HEK293 (cell line): ENCODE results near the gene PRKACG.
A peak's percentile ranks its signal among the peaks of the same experiment; 100 is the strongest.

Experiments used
- CTCF ChIA-PET: fragments of 350-600 bp; formaldehyde crosslinking; extraction: SDS; loops from one replicate; lab custom pipeline; 2021; ENCODE audit warnings: antibody characterized with exemption; lab: Yijun Ruan, JAX
- POLR2A ChIA-PET: fragments of 300-600 bp; formaldehyde crosslinking; extraction: SDS; loops from one replicate; lab custom pipeline; 2020; ENCODE audit warnings: antibody characterized with exemption, inconsistent platforms; lab: Yijun Ruan, JAX
- H3K27ac ChIP-seq: fragments of 200-500 bp; sonication (Bioruptor generic); 2 replicates; pipeline ENCODE4 v1.5.1; 2014; ENCODE audit warnings: low read depth, low read length, control low read depth, inconsistent platforms; ENCODE audit errors: extremely low read depth
- H3K36me3 ChIP-seq, 2 experiments: fragments of 200-500 bp in 1 of 2; sonication (Bioruptor generic) in 1 of 2; 1 replicate in 1 of 2; 2 replicates in 1 of 2; pipeline ENCODE4 v1.5.1; 2014 to 2017; ENCODE audit warnings: inconsistent platforms in 2 of 2, low read length in 2 of 2; ENCODE audit not compliant: control insufficient read depth in 2 of 2, insufficient read depth in 1 of 2
- H3K4me1 ChIP-seq: fragments of 200-500 bp; sonication (Bioruptor generic); 2 replicates; pipeline ENCODE4 v1.5.1; 2014; ENCODE audit warnings: mild to moderate bottlenecking, low read length, inconsistent platforms; ENCODE audit not compliant: control insufficient read depth, insufficient read depth
- H3K4me3 ChIP-seq: 2 replicates; pipeline ENCODE4 v1.5.1; 2011; ENCODE audit warnings: low read depth, mild to moderate bottlenecking, control low read depth, low read length, moderate library complexity
- H3K9me3 ChIP-seq: fragments of 200-500 bp; sonication (Bioruptor generic); 2 replicates; pipeline ENCODE4 v1.5.1; 2014; ENCODE audit warnings: low read depth, low read length, inconsistent platforms; ENCODE audit not compliant: control insufficient read depth, insufficient read depth
- ATF2 ChIP-seq: fragments of 450-650 bp; formaldehyde crosslinking; IDR thresholded peaks from 2 replicates; pipeline ENCODE4 v1.5.1; 2016; ENCODE audit warnings: missing biosample characterization, missing genetic modification characterization, low read depth
- GLI2 ChIP-seq: fragments of 450-650 bp; formaldehyde crosslinking; IDR thresholded peaks from 2 replicates; pipeline ENCODE4; 2017; ENCODE audit warnings: missing biosample characterization, missing genetic modification characterization, low read depth, borderline replicate concordance
- GLI4 ChIP-seq: fragments of 450-650 bp; formaldehyde crosslinking; IDR thresholded peaks from 2 replicates; pipeline ENCODE4 v1.5.1; 2016; ENCODE audit warnings: missing biosample characterization, missing genetic modification characterization
- KLF1 ChIP-seq: fragments of 450-650 bp; formaldehyde crosslinking; IDR thresholded peaks from 2 replicates; pipeline ENCODE4 v1.5.1; 2016; ENCODE audit warnings: missing biosample characterization, missing genetic modification characterization
- KLF7 ChIP-seq: fragments of 450-650 bp; formaldehyde crosslinking; IDR thresholded peaks from 2 replicates; pipeline ENCODE4 v1.5.1; 2016; ENCODE audit warnings: missing biosample characterization, missing genetic modification characterization, borderline replicate concordance
- MYNN ChIP-seq: fragments of 450-650 bp; formaldehyde crosslinking; IDR thresholded peaks from 2 replicates; pipeline ENCODE4 v1.5.1; 2016; ENCODE audit warnings: missing biosample characterization, missing genetic modification characterization, borderline replicate concordance
- PRDM10 ChIP-seq: fragments of 450-650 bp; formaldehyde crosslinking; IDR thresholded peaks from 2 replicates; pipeline ENCODE4 v1.5.1; 2016; ENCODE audit warnings: missing biosample characterization, missing genetic modification characterization
- SCRT2 ChIP-seq: fragments of 450-650 bp; formaldehyde crosslinking; IDR thresholded peaks from 2 replicates; pipeline ENCODE4 v1.5.1; 2016; ENCODE audit warnings: missing biosample characterization, missing genetic modification characterization
- ZBTB20 ChIP-seq: fragments of 450-650 bp; formaldehyde crosslinking; IDR thresholded peaks from 2 replicates; pipeline ENCODE4 v1.5.1; 2016; ENCODE audit warnings: missing biosample characterization, missing genetic modification characterization
- ZNF138 ChIP-seq: fragments of 450-650 bp; formaldehyde crosslinking; IDR thresholded peaks from 2 replicates; pipeline ENCODE4 v1.5.1; 2016; ENCODE audit warnings: missing biosample characterization, missing genetic modification characterization, borderline replicate concordance
- ZNF155 ChIP-seq: fragments of 450-650 bp; formaldehyde crosslinking; IDR thresholded peaks from 2 replicates; pipeline ENCODE4 v1.5.1; 2016; ENCODE audit warnings: missing biosample characterization, missing genetic modification characterization
- ZNF174 ChIP-seq: fragments of 450-650 bp; formaldehyde crosslinking; IDR thresholded peaks from 2 replicates; pipeline ENCODE4 v1.5.0; 2017; ENCODE audit warnings: missing biosample characterization, mild to moderate bottlenecking, missing genetic modification characterization
- ZNF202 ChIP-seq: fragments of 450-650 bp; formaldehyde crosslinking; IDR thresholded peaks from 2 replicates; pipeline ENCODE4 v1.5.1; 2016; ENCODE audit warnings: missing biosample characterization, missing genetic modification characterization, borderline replicate concordance
- ZNF211 ChIP-seq: fragments of 450-650 bp; formaldehyde crosslinking; IDR thresholded peaks from 2 replicates; pipeline ENCODE4 v1.5.1; 2016; ENCODE audit warnings: low read depth, missing biosample characterization, missing genetic modification characterization
- ZNF214 ChIP-seq: fragments of 450-650 bp; formaldehyde crosslinking; IDR thresholded peaks from 2 replicates; pipeline ENCODE4 v1.5.1; 2017; ENCODE audit warnings: missing biosample characterization, mild to moderate bottlenecking, missing genetic modification characterization, borderline replicate concordance
- ZNF248 ChIP-seq: fragments of 450-650 bp; formaldehyde crosslinking; IDR thresholded peaks from 2 replicates; pipeline ENCODE4 v1.5.1; 2017; ENCODE audit warnings: missing biosample characterization, missing genetic modification characterization
- ZNF37A ChIP-seq: fragments of 450-650 bp; IDR thresholded peaks from 2 replicates; pipeline ENCODE4 v1.5.1; 2018; ENCODE audit warnings: missing biosample characterization, missing genetic modification characterization
- ZNF404 ChIP-seq: fragments of 450-650 bp; formaldehyde crosslinking; IDR thresholded peaks from 2 replicates; pipeline ENCODE4 v1.5.1; 2017; ENCODE audit warnings: missing biosample characterization, missing genetic modification characterization
- ZNF488 ChIP-seq: fragments of 450-650 bp; formaldehyde crosslinking; IDR thresholded peaks from 2 replicates; pipeline ENCODE4 v1.5.1; 2016; ENCODE audit warnings: missing biosample characterization, missing genetic modification characterization
- ZNF521 ChIP-seq: fragments of 450-650 bp; formaldehyde crosslinking; IDR thresholded peaks from 2 replicates; pipeline ENCODE4 v1.5.1; 2017; ENCODE audit warnings: missing biosample characterization, mild to moderate bottlenecking, missing genetic modification characterization
- ZNF549 ChIP-seq: fragments of 450-650 bp; IDR thresholded peaks from 2 replicates; pipeline ENCODE4 v1.5.1; 2018; ENCODE audit warnings: missing biosample characterization, missing genetic modification characterization, mild to moderate bottlenecking, inconsistent platforms, moderate library complexity
- ZNF629 ChIP-seq: fragments of 450-650 bp; formaldehyde crosslinking; IDR thresholded peaks from 2 replicates; pipeline ENCODE4 v1.5.1; 2017; ENCODE audit warnings: missing biosample characterization, missing genetic modification characterization
- ZNF664 ChIP-seq: fragments of 450-650 bp; formaldehyde crosslinking; IDR thresholded peaks from 2 replicates; pipeline ENCODE4 v1.5.1; 2016; ENCODE audit warnings: missing biosample characterization, missing genetic modification characterization
- ZNF777 ChIP-seq: fragments of 450-650 bp; formaldehyde crosslinking; IDR thresholded peaks from 2 replicates; pipeline ENCODE4 v1.5.1; 2017; ENCODE audit warnings: missing biosample characterization, missing genetic modification characterization, borderline replicate concordance
- TF ChIP-seq, protein P1 (sequence below): fragments of 450-650 bp; formaldehyde crosslinking; IDR thresholded peaks from 2 replicates; pipeline ENCODE4 v1.5.1; 2016; ENCODE audit warnings: missing biosample characterization, missing genetic modification characterization

PRKACG gene

GRCh38 chr9:68978066-68978465 is 35.8 kb downstream of the PRKACG start (continued):
- TF ChIP-seq ZNF777 (tag by site-specific recombination) (no peak), ZNF488 (tag by site-specific recombination) (no peak), ZNF248 (tag by site-specific recombination) (no peak), PRDM10 (tag by site-specific recombination) (no peak)

- H3K4me1 ChIP-seq, result no peaks in the 10 kb centered on the region
- POLR2A ChIA-PET, result interaction anchor here (0.6 kb wide), 1 partner anchor 25 kb away, joined by 3 read pairs; no protein-coding TSS in a partner anchor
- no peak overlapping the region for H3K27ac ChIP-seq
- H3K36me3 ChIP-seq, result no peaks in the 10 kb centered on the region
- TF ChIP-seq ZNF202 (tag by site-specific recombination) (no peak), ZBTB20 (tag by site-specific recombination) (no peak), ZNF155 (tag by site-specific recombination) (no peak), KLF1 (tag by site-specific recombination) (0 out of 2 replicates have a peak, but pooled peaks have one; percentile 12), ZNF214 (tag by site-specific recombination) (no peak), ZNF404 (tag by site-specific recombination) (no peak), ZNF629 (peak; percentile 40), SCRT2 (tag by site-specific recombination) (no peak), KLF7 (tag by site-specific recombination) (no peak), ZNF664 (tag by site-specific recombination) (no peak), ATF2 (tag by site-specific recombination) (peak; percentile 36; the same call in 1 of the 2 replicates), ZNF211 (tag by site-specific recombination) (no peak), MYNN (tag by site-specific recombination) (no peak), ZNF549 (tag by site-specific recombination) (no peak), ZNF174 (tag by site-specific recombination) (no peak), ZNF37A (tag by site-specific recombination) (no peak), ZNF138 (tag by site-specific recombination) (no peak), ZNF521 (tag by site-specific recombination) (no peak), GLI4 (tag by site-specific recombination) (no peak), GLI2 (no peak)
- TF ChIP-seq, protein P1, sequence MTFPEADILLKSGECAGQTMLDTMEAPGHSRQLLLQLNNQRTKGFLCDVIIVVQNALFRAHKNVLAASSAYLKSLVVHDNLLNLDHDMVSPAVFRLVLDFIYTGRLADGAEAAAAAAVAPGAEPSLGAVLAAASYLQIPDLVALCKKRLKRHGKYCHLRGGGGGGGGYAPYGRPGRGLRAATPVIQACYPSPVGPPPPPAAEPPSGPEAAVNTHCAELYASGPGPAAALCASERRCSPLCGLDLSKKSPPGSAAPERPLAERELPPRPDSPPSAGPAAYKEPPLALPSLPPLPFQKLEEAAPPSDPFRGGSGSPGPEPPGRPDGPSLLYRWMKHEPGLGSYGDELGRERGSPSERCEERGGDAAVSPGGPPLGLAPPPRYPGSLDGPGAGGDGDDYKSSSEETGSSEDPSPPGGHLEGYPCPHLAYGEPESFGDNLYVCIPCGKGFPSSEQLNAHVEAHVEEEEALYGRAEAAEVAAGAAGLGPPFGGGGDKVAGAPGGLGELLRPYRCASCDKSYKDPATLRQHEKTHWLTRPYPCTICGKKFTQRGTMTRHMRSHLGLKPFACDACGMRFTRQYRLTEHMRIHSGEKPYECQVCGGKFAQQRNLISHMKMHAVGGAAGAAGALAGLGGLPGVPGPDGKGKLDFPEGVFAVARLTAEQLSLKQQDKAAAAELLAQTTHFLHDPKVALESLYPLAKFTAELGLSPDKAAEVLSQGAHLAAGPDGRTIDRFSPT, result no peak
- CTCF ChIA-PET, result interaction anchor here (0.7 to 3.3 kb wide), 3 partner anchors 20 to 392 kb away, joined by 3 to 10 read pairs (median 10); no protein-coding TSS in a partner anchor
- H3K4me3 ChIP-seq, result no peak overlapping the region
- H3K9me3 ChIP-seq, result no peaks in the 10 kb centered on the region
These were observed 38.4 kb downstream of the PRKACG start for GRCh38 chr9:68975365-68976043.
